A549 (cell line): Measurements from ENCODE around the gene MACROD1. TPM values are rescaled to one million over a fixed set of nuclear protein-coding genes. Genes with fewer than 3 reads are reported as not detected.

Experiments used
- ATAC-seq, 2 experiments: fragments of 200-7000 bp in 1 of 2; fragments of >200 bp in 1 of 2; cut with Nextera tagmentation in 1 of 2; cut with Tn5 transposase in 1 of 2; 3 replicates each; pipeline versions ENCODE4 v1.8.0 to v1.9.1; 2018 to 2020; ENCODE audit warnings: mild to moderate bottlenecking in 1 of 2, moderate library complexity in 1 of 2
- CTCF ChIA-PET: fragments of 300-600 bp; sonication (Branson Sonifier 250); formaldehyde crosslinking; extraction: SDS; loops from one replicate; lab custom pipeline; 2021; ENCODE audit warnings: antibody characterized with exemption, inconsistent platforms; lab: Yijun Ruan, JAX
- POLR2A ChIA-PET: fragments of 350-600 bp; formaldehyde crosslinking; extraction: SDS; loops from one replicate; lab custom pipeline; 2021; ENCODE audit warnings: antibody characterized with exemption, inconsistent platforms; lab: Yijun Ruan, JAX
- DNase-seq, 2 experiments: peaks; one replicate each; pipeline versions ENCODE4 v3.0.0 to v3.0.0-alpha.2; 2011 to 2016; ENCODE audit warnings: low read depth in 1 of 2, low spot score in 1 of 2
- FAIRE-seq: peaks from 2 replicates; lab custom pipeline; 2011; peaks lifted over from hg19 to GRCh38; lab: Jason Lieb, UNC
- H3K27ac ChIP-seq, 2 experiments: fragments of >200 bp; sonication (Bioruptor Twin); formaldehyde crosslinking; 3 replicates each; pipeline ENCODE4 v1.5.1; 2016 to 2017
- H3K4me1 ChIP-seq: fragments of >200 bp; sonication (Bioruptor Twin); formaldehyde crosslinking; 3 replicates; pipeline ENCODE4 v1.6.1; 2016
- H3K4me2 ChIP-seq: fragments of >200 bp; sonication (Bioruptor Twin); formaldehyde crosslinking; 3 replicates; pipeline ENCODE4 v1.6.1; 2016
- H3K4me3 ChIP-seq: fragments of >200 bp; sonication (Bioruptor Twin); formaldehyde crosslinking; 3 replicates; pipeline ENCODE4 v1.5.1; 2016
- H3K9me3 ChIP-seq: fragments of >200 bp; sonication (Bioruptor Twin); formaldehyde crosslinking; 3 replicates; pipeline ENCODE4 v1.6.1; 2016
- BHLHE40 ChIP-seq: IDR thresholded peaks from 2 replicates; pipeline ENCODE4 v1.6.1; 2012; ENCODE audit warnings: low read depth, low read length, inconsistent platforms
- EP300 ChIP-seq, 2 experiments: fragments of >200 bp; sonication (Bioruptor Twin); formaldehyde crosslinking; IDR thresholded peaks; 2 replicates in 1 of 2; 3 replicates in 1 of 2; pipeline ENCODE4 v1.6.1; 2016 to 2017
- HDAC2 ChIP-seq: fragments of 200-600 bp; sonication (generic); IDR thresholded peaks from 2 replicates; pipeline ENCODE4 v1.6.1; 2016
- HOXB13 ChIP-seq: fragments of 250-450 bp; sonication (Bioruptor Pico); IDR thresholded peaks from 2 replicates; pipeline ENCODE4 v1.5.0; 2020; ENCODE audit warnings: low read depth, mild to moderate bottlenecking, moderate library complexity
- JUN ChIP-seq, 2 experiments: fragments of >200 bp; sonication (Bioruptor Twin); formaldehyde crosslinking; IDR thresholded peaks; 2 replicates in 1 of 2; 3 replicates in 1 of 2; pipeline ENCODE4 v1.6.1; 2016 to 2017
- MYC ChIP-seq: IDR thresholded peaks from 2 replicates; pipeline ENCODE4 v1.6.1; 2012; ENCODE audit warnings: mild to moderate bottlenecking, inconsistent platforms, low read length, improper control_type of control experiment, borderline replicate concordance
- ZNF302 ChIP-seq: fragments of 250-450 bp; sonication (Bioruptor Pico); IDR thresholded peaks from 2 replicates; pipeline ENCODE4 v1.9.0; 2021; ENCODE audit warnings: inconsistent platforms, mild to moderate bottlenecking, moderate library complexity
- WGBS: methylation state at CpG from one replicate; pipeline ENCODE4 v1.1.6; 2017; ENCODE audit errors: missing lambda C conversion rate; 5-methylcytosine and 5-hydroxymethylcytosine counted together
- polyA plus RNA-seq, 4 experiments: library from polyadenylated mRNA; depleted of rRNA in 3 of 4; stranded (reverse); fragments of >200 nt; fragmentation: RNase III in 1 of 4; extraction: RNeasy Plus Mini Kit Qiagen cat#74134 plus additional on column Dnase treatment in 1 of 4; gene quantifications; 2 replicates in 3 of 4; 3 replicates in 1 of 4; pipeline ENCODE4 v1.2.3, GENCODE V29; 2011 to 2017
- TF ChIP-seq, protein P1 (sequence below): fragments of >200 bp; sonication (Bioruptor Twin); formaldehyde crosslinking; IDR thresholded peaks from 2 replicates; pipeline ENCODE4 v1.6.1; 2016
- TF ChIP-seq, protein P2 (sequence below): IDR thresholded peaks from 2 replicates; pipeline ENCODE4 v1.6.1; 2012
- TF ChIP-seq, protein P3 (sequence below): IDR thresholded peaks from 2 replicates; pipeline ENCODE4 v1.6.1; 2012; ENCODE audit warnings: low read depth, borderline replicate concordance
- TF ChIP-seq, protein P4 (sequence below): IDR thresholded peaks from 2 replicates; pipeline ENCODE4 v1.6.1; 2012
- TF ChIP-seq, protein P5 (sequence below): fragments of 200-600 bp; sonication (generic); IDR thresholded peaks from 2 replicates; pipeline ENCODE4 v1.6.1; 2016; ENCODE audit warnings: antibody characterized with exemption, mild to moderate bottlenecking, moderate library complexity

MACROD1 gene
- polyA plus RNA-seq, 2 of the 4 experiments (the other 2 are of a cell fraction) = 15.1 to 16.6 TPM

DNA sequence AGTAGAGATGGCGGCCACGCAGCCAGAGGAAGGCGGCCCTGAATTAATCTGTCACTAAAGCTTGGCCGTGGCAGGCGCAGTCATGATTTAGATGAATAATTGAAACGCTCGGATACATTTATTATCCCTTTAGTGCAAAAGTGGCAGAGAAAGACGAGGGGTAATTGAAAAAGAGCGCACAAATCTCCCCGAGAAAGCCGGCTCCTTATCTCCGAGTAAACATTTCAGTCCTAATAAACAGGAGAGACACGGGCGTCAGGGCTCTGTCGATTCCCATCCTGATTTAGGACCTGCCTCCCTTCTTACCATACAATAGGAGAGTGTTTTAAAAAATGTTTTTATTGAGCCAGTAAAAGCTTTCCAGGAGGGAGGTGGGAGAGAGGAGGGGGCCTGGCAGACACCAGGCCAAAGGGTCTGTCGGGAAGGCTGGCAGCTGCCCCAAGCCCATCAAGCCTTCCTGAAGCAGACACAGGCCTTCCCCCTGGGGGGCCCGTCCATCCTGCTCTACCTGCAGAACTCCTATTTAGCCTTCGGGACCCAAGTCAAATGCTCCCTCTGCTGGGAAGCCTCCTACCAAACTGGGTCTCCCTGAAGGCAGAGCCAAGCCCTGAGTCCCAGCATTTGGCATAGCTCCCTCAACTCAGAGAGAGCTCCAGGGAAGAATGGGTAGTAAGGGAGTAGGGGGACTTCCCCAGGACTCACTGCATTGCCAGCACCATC is 156.8 kb downstream of the MACROD1 start:
- no peak for FAIRE-seq

DNA sequence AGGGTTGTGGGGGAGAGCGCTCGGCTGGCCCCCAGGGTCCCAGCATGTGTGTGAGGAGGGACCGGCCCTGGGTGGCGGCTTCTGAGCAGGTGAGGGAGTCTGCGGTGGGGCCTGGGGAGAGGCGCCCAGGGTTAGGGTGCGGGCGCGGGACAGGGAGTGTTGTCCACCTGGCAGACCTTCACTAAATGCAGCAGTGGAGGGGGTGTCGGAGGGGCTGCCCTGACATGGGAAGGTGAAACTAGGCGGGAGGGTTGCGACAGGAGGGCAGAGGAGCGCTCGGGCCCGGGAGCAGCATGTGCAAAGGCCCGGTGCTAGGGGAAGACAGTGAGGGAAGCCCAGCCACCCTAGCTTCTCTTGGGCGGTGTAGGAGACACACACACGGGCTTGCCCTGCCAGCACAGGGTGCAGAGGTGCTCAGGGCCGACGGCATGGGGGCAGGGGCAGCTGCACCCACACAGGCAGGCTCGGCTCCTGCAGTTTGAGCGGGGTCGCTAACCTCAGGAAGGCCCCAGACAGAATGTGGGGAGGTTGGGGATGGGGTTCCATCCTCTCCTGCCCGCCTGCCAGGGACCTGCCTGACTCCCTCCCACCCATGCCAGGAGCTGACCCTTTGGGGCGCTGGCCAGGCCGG is 157.5 kb downstream of the MACROD1 start:
- Histone ChIP-seq H3K4me3 (no peak overlapping the region), H3K27ac (peak overlapping the region; percentile 74 to 83; a peak in 4 of 6 replicates), H3K4me2 (peak overlapping the region; percentile 95), H3K9me3 (0 out of 3 replicates have a peak, but pooled peaks cover 3% of the 10 kb centered on the region), H3K4me1 (peaks cover 45% of the 10 kb centered on the region)
- no peak for DNase-seq
- CTCF ChIA-PET = interaction anchor here (0.7 to 6.2 kb wide), 8 partner anchors 8 to 240 kb away, joined by 3 to 41 read pairs (median 4); partner anchors contain the start of gene ZFTA
- no peak for ATAC-seq
- 87% methylated on average over 26 of the region's 26 CpGs for WGBS
- TF ChIP-seq HDAC2 = no peak
- TF ChIP-seq HOXB13 (CRISPR knock-in tag) = no peak
- TF ChIP-seq, protein P1, sequence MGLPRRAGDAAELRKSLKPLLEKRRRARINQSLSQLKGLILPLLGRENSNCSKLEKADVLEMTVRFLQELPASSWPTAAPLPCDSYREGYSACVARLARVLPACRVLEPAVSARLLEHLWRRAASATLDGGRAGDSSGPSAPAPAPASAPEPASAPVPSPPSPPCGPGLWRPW = no peak
- TF ChIP-seq EP300 (IDR thresholded peaks at IDR 0.05) = no peak
- no peak for TF ChIP-seq MYC
- POLR2A ChIA-PET = interaction anchor here (1.1 kb wide), 3 partner anchors 11 to 32 kb away, joined by 3 to 4 read pairs (median 3); no protein-coding TSS in a partner anchor
- no peak for FAIRE-seq

More for the DNA sequence above, 156.8 kb downstream of the MACROD1 start:
- ChIA-PET POLR2A (no interaction called here), CTCF (interaction anchor here (0.7 to 6.2 kb wide), 3 partner anchors 13 to 172 kb away, joined by 3 to 41 read pairs (median 5); no protein-coding TSS in a partner anchor)
- no peak overlapping the region for H3K27ac ChIP-seq
- DNase-seq (no peak), ATAC-seq (no peak)
- H3K9me3 ChIP-seq = 0 out of 3 replicates have a peak, but pooled peaks cover 3% of the 10 kb centered on the region
- no peak overlapping the region for H3K4me2 ChIP-seq
- no peak for TF ChIP-seq MYC
- 92% methylated on average over 18 of the region's 18 CpGs for WGBS
- H3K4me3 ChIP-seq = no peak overlapping the region
- H3K4me1 ChIP-seq = peaks cover 38% of the 10 kb centered on the region

DNA sequence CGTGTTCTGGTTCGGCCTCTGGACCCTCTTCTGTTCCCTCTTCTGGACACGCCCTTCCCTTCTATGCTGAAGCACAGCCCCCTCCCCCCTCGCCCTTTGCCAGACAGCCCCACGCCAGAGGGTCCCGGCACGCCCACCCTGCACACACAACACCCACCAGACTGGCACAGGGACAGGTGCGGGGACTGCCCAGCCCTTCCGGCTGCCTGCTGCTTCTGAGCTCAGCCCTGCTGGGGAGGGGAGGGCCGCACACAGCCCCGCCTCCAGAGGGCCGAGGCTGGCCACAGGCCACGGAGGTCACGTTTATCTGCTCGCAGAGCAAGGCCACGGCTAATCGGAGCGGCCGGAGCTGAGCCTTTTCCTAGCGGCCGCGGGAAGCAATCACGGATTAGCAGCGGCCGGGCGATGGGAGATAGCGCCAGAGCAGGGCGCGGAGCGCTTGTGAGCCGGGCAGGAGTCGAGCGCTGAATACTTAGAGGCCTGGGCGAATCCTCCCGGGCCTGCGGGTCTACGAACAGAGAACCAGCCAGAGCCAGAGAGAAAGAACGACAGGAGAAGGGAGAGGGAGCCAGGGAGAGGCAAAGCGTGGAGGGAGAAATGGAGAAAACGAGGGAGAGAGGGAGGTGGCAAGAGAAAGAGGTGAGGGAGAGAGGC is 158.2 kb downstream of the MACROD1 start:
- FAIRE-seq = no peak

More for the DNA sequence above, 158.2 kb downstream of the MACROD1 start:
- Histone ChIP-seq H3K27ac (peak overlapping the region; percentile 74 to 83), H3K4me1 (peaks cover 46% of the 10 kb centered on the region), H3K9me3 (0 out of 3 replicates have a peak, but pooled peaks cover 3% of the 10 kb centered on the region), H3K4me2 (peak overlapping the region; percentile 95), H3K4me3 (peak overlapping the region; percentile 42)
- TF ChIP-seq, protein P2, sequence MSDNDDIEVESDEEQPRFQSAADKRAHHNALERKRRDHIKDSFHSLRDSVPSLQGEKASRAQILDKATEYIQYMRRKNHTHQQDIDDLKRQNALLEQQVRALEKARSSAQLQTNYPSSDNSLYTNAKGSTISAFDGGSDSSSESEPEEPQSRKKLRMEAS = peak; percentile 26; the same call in 1 of the 2 replicates
- TF ChIP-seq, protein P3, sequence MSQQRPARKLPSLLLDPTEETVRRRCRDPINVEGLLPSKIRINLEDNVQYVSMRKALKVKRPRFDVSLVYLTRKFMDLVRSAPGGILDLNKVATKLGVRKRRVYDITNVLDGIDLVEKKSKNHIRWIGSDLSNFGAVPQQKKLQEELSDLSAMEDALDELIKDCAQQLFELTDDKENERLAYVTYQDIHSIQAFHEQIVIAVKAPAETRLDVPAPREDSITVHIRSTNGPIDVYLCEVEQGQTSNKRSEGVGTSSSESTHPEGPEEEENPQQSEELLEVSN = 0 out of 2 replicates have a peak, but pooled peaks have one; percentile 12
- no peak for TF ChIP-seq ZNF302 (CRISPR knock-in tag)
- no peak; a peak in 2 of 5 replicates for TF ChIP-seq JUN (IDR thresholded peaks at IDR 0.05)
- peak; percentile 69 for TF ChIP-seq BHLHE40
- TF ChIP-seq, protein P4, sequence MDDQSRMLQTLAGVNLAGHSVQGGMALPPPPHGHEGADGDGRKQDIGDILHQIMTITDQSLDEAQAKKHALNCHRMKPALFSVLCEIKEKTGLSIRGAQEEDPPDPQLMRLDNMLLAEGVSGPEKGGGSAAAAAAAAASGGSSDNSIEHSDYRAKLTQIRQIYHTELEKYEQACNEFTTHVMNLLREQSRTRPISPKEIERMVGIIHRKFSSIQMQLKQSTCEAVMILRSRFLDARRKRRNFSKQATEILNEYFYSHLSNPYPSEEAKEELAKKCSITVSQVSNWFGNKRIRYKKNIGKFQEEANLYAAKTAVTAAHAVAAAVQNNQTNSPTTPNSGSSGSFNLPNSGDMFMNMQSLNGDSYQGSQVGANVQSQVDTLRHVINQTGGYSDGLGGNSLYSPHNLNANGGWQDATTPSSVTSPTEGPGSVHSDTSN = 0 out of 2 replicates have a peak, but pooled peaks have one; percentile 57
- TF ChIP-seq, protein P5, sequence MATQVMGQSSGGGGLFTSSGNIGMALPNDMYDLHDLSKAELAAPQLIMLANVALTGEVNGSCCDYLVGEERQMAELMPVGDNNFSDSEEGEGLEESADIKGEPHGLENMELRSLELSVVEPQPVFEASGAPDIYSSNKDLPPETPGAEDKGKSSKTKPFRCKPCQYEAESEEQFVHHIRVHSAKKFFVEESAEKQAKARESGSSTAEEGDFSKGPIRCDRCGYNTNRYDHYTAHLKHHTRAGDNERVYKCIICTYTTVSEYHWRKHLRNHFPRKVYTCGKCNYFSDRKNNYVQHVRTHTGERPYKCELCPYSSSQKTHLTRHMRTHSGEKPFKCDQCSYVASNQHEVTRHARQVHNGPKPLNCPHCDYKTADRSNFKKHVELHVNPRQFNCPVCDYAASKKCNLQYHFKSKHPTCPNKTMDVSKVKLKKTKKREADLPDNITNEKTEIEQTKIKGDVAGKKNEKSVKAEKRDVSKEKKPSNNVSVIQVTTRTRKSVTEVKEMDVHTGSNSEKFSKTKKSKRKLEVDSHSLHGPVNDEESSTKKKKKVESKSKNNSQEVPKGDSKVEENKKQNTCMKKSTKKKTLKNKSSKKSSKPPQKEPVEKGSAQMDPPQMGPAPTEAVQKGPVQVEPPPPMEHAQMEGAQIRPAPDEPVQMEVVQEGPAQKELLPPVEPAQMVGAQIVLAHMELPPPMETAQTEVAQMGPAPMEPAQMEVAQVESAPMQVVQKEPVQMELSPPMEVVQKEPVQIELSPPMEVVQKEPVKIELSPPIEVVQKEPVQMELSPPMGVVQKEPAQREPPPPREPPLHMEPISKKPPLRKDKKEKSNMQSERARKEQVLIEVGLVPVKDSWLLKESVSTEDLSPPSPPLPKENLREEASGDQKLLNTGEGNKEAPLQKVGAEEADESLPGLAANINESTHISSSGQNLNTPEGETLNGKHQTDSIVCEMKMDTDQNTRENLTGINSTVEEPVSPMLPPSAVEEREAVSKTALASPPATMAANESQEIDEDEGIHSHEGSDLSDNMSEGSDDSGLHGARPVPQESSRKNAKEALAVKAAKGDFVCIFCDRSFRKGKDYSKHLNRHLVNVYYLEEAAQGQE = no peak
- POLR2A ChIA-PET = interaction anchor here (0.5 to 1.2 kb wide), 7 partner anchors 9 to 1880 kb away, joined by 3 to 6 read pairs (median 3); partner anchors contain the start of gene FIBP
- 15% methylated on average over 20 of the region's 40 CpGs for WGBS
- ATAC-seq = peak; percentile 67 to 82
- DNase-seq = peak; percentile 86
- CTCF ChIA-PET = interaction anchor here (0.9 to 6.2 kb wide), 13 partner anchors 9 to 239 kb away, joined by 3 to 41 read pairs (median 5); partner anchors contain the start of gene ZFTA
